Ascending aorta (tissue), 2 donors: ENCODE data around the gene THADA. TPM values are rescaled to one million over a fixed set of nuclear protein-coding genes. Genes with fewer than 3 reads are reported as not detected.

Source experiments
- DNase-seq, 2 donors: peaks; one replicate each; pipeline ENCODE4 v3.0.0-alpha.2; 2019; ENCODE audit warnings: low spot score in 2 of 2
- H3K27ac ChIP-seq, 2 donors: fragments of 200-600 bp; sonication (generic); one replicate each; pipeline ENCODE4 v1.5.1; 2016 to 2017; ENCODE audit warnings: mild to moderate bottlenecking in 1 of 2
- H3K27me3 ChIP-seq: fragments of 200-600 bp; sonication (generic); one replicate; pipeline ENCODE4 v1.5.1; 2017
- H3K36me3 ChIP-seq, 2 donors: fragments of 200-600 bp; sonication (generic); one replicate each; pipeline ENCODE4 v1.5.1; 2016
- H3K4me1 ChIP-seq, 2 donors: fragments of 200-600 bp; sonication (generic); one replicate each; pipeline ENCODE4 v1.5.1; 2016 to 2017; ENCODE audit warnings: mild to moderate bottlenecking in 1 of 2
- H3K4me3 ChIP-seq, 2 donors: fragments of 200-600 bp; sonication (generic); one replicate each; pipeline ENCODE4 v1.5.1; 2016 to 2017; ENCODE audit warnings: mild to moderate bottlenecking in 1 of 2
- H3K9me3 ChIP-seq, 2 donors: fragments of 200-600 bp; sonication (generic); one replicate each; pipeline ENCODE4 v1.5.1; 2016
- intact Hi-C: fragments of 100-400 bp; cut with DNase I; formaldehyde crosslinking; loops from one replicate; pipeline ENCODE4 v1.15.1; 2023
- total RNA-seq: library from RNA; depleted of rRNA; stranded (reverse); fragments of >200 nt; gene quantifications from one replicate; pipeline ENCODE4 v1.1.0, GENCODE V29; 2016
- TF ChIP-seq, protein P1 (sequence below), 3 experiments: fragments of 200-600 bp in 2 of 3; fragments of 450-650 bp in 1 of 3; sonication (generic) in 2 of 3; IDR thresholded peaks; one replicate each; pipeline ENCODE4 v1.5.1; 2016 to 2019; ENCODE audit warnings: antibody characterized with exemption in 3 of 3, mild to moderate bottlenecking in 1 of 3, moderate library complexity in 1 of 3

The THADA gene
- total RNA-seq, 1 donor from 2014 or later: 27.4 TPM

- H3K9me3 ChIP-seq: no peaks in the 10 kb centered on the region
- H3K4me1 ChIP-seq: peaks cover 0 to 41% of the 10 kb centered on the region in 2 donors
- no peak for DNase-seq
Observed at GRCh38 chr2:43482961-43483360, 112.9 kb downstream of the THADA start.

DNA sequence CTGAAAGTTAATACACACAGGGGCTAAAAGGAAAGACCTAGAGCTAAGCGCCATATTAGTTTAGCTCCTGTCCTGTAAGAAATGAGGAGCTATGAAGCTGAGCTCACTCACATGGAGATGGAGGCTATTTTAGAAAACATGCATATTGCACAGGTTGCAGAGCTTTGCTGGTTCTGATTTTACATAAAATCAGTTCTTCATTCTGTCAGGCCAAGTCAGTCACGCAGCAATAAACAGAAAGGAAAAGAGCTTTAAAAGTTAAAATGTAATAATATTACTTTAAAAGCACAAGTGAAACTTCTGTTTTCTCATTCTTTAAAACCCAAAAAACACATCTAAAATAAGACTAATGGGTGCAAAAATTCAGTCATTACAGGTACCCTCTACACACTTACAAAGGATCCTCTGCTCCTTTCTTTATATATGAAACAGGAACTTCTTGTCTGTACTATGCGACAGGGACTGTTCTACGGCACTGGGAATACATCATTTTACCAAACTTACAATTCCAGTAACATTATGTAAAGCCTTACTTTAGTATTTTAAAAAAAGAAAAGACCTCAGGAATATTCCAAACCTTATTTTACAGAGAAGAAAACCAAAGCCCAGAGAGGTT, 113.8 kb downstream of the THADA start:
- H3K36me3 ChIP-seq: no peaks in the 10 kb centered on the region
- TF ChIP-seq, protein P1, sequence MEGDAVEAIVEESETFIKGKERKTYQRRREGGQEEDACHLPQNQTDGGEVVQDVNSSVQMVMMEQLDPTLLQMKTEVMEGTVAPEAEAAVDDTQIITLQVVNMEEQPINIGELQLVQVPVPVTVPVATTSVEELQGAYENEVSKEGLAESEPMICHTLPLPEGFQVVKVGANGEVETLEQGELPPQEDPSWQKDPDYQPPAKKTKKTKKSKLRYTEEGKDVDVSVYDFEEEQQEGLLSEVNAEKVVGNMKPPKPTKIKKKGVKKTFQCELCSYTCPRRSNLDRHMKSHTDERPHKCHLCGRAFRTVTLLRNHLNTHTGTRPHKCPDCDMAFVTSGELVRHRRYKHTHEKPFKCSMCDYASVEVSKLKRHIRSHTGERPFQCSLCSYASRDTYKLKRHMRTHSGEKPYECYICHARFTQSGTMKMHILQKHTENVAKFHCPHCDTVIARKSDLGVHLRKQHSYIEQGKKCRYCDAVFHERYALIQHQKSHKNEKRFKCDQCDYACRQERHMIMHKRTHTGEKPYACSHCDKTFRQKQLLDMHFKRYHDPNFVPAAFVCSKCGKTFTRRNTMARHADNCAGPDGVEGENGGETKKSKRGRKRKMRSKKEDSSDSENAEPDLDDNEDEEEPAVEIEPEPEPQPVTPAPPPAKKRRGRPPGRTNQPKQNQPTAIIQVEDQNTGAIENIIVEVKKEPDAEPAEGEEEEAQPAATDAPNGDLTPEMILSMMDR (IDR thresholded peaks at IDR 0.05): no peak
- H3K27ac ChIP-seq: peak overlapping the region; percentile 78 to 80
- no peak for DNase-seq
- peak overlapping the region in 1 of 2 donors; percentile 36 for H3K4me3 ChIP-seq
- intact Hi-C loops: no loop called here
- no peaks in the 10 kb centered on the region for H3K9me3 ChIP-seq
- no peaks in the 10 kb centered on the region for H3K27me3 ChIP-seq
- H3K4me1 ChIP-seq: peaks cover 0 to 46% of the 10 kb centered on the region in 2 donors

More at GRCh38 chr2:43482961-43483360, 112.9 kb downstream of the THADA start:
- H3K36me3 ChIP-seq: no peaks in the 10 kb centered on the region
- TF ChIP-seq, protein P1 (IDR thresholded peaks at IDR 0.05): no peak
- H3K27me3 ChIP-seq: no peaks in the 10 kb centered on the region
- peak overlapping the region in 1 of 2 donors; percentile 36 for H3K4me3 ChIP-seq
- intact Hi-C loops: loop anchor here (1.0 kb wide), 1 partner anchor 459 kb away; no protein-coding TSS in a partner anchor
- H3K27ac ChIP-seq: peak overlapping the region; percentile 78 to 80

DNA sequence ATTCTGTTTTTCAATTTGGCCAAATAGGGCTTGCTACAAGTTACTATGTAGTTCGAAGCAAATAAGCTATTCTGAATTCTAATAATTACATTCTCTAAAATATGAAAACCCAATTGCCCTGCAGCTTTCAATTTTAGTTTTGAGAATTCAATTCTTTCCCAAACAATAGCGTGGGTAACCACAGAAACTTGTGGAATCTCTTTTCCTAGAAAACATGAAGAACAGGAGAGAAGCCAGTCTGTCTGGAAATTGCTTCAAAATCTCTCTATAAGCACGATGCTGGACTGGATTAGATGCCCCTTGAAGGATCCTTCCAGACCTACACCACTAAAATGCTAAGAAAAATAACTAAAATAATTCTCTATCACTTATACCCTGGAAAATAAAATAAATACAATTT, 115.0 kb downstream of the THADA start:
- TF ChIP-seq, protein P1 (IDR thresholded peaks at IDR 0.05): no peak
- Histone ChIP-seq H3K4me3 (no peak overlapping the region), H3K36me3 (no peaks in the 10 kb centered on the region), H3K27me3 (no peaks in the 10 kb centered on the region), H3K4me1 (peaks cover 0 to 39% of the 10 kb centered on the region in 2 donors), H3K9me3 (no peaks in the 10 kb centered on the region), H3K27ac (peak overlapping the region in 1 of 2 donors; percentile 78)
- intact Hi-C loops: no loop called here
- DNase-seq: no peak

- H3K4me3 ChIP-seq: no peak overlapping the region
- DNase-seq: no peak
- H3K9me3 ChIP-seq: no peaks in the 10 kb centered on the region
- H3K27ac ChIP-seq: peak overlapping the region; percentile 17 to 31
- peaks cover 0 to 29% of the 10 kb centered on the region in 2 donors for H3K4me1 ChIP-seq
- TF ChIP-seq, protein P1 (IDR thresholded peaks at IDR 0.05): no peak
- no peaks in the 10 kb centered on the region for H3K27me3 ChIP-seq
- no peaks in the 10 kb centered on the region for H3K36me3 ChIP-seq
- intact Hi-C loops: no loop called here
Observed at GRCh38 chr2:43478412-43479086, 117.3 kb downstream of the THADA start.

- TF ChIP-seq, protein P1 (IDR thresholded peaks at IDR 0.05): no peak
- no peaks in the 10 kb centered on the region for H3K27me3 ChIP-seq
- no peak for DNase-seq
- no peak overlapping the region for H3K27ac ChIP-seq
- H3K9me3 ChIP-seq: no peaks in the 10 kb centered on the region
- peaks cover 0 to 12% of the 10 kb centered on the region in 2 donors for H3K4me1 ChIP-seq
- no peaks in the 10 kb centered on the region for H3K36me3 ChIP-seq
- intact Hi-C loops: no loop called here
- H3K4me3 ChIP-seq: no peak overlapping the region
Observed at GRCh38 chr2:43475922-43476321, 119.9 kb downstream of the THADA start.
